Kidney (tissue), 14 donors: Measurements from ENCODE around the gene MAD1L1. TPM values are rescaled to one million over a fixed set of nuclear protein-coding genes. Genes with fewer than 3 reads are reported as not detected.

Source experiments
- DNase-seq, 5 donors: peaks; one replicate each; pipeline ENCODE4 v3.0.0-alpha.2; 2013 to 2020
- FAIRE-seq: peaks from 2 replicates; lab custom pipeline; 2012; peaks lifted over from hg19 to GRCh38; lab: Jason Lieb, UNC
- H3K27ac ChIP-seq, 2 donors: one replicate each; pipeline ENCODE4 v1.7.0; 2013; ENCODE audit warnings: low read depth in 2 of 2, low read length in 2 of 2, inconsistent platforms in 1 of 2
- H3K27me3 ChIP-seq: one replicate; pipeline ENCODE4 v1.7.1; 2013; ENCODE audit warnings: low read length, inconsistent platforms; ENCODE audit not compliant: control insufficient read depth, insufficient read depth
- H3K36me3 ChIP-seq, 3 donors: one replicate each; pipeline versions ENCODE4 v1.7.0 to v1.7.1; 2013; ENCODE audit warnings: low read length in 3 of 3, control low read depth in 1 of 3, inconsistent platforms in 1 of 3; ENCODE audit not compliant: insufficient read depth in 3 of 3, control insufficient read depth in 2 of 3
- H3K4me1 ChIP-seq, 3 donors: one replicate each; pipeline versions ENCODE4 v1.7.0 to v1.7.1; 2013; ENCODE audit warnings: low read length in 3 of 3, inconsistent platforms in 1 of 3, low read depth in 1 of 3; ENCODE audit not compliant: control insufficient read depth in 2 of 3, insufficient read depth in 2 of 3
- H3K4me3 ChIP-seq, 3 donors: one replicate each; pipeline versions ENCODE4 v1.7.0 to v1.8.1; 2013; ENCODE audit warnings: low read length in 3 of 3, control low read depth in 1 of 3, inconsistent platforms in 1 of 3
- H3K9ac ChIP-seq, 3 donors: one replicate each; pipeline versions ENCODE4 v1.7.0 to v1.7.1; 2013; ENCODE audit warnings: low read length in 3 of 3, control low read depth in 1 of 3, inconsistent platforms in 1 of 3
- H3K9me3 ChIP-seq, 3 donors: one replicate each; pipeline versions ENCODE4 v1.7.0 to v1.7.1; 2013; ENCODE audit warnings: low read length in 3 of 3, control low read depth in 1 of 3, inconsistent platforms in 1 of 3; ENCODE audit not compliant: control insufficient read depth in 2 of 3, insufficient read depth in 1 of 3
- intact Hi-C: fragments of 100-400 bp; cut with DNase I; formaldehyde crosslinking; loops from one replicate; pipeline ENCODE4 v1.11.1; 2022
- polyA plus RNA-seq: library from polyadenylated mRNA; stranded (reverse); fragments of 350-450 nt; fragmentation: Illumina TruSeq; extraction: RNeasy Lipid Tissue Mini Kit (QIAGEN cat#74804); gene quantifications from one replicate; pipeline ENCODE4 v1.2.3, GENCODE V29; 2014; ENCODE audit warnings: low read depth, low replicate concordance; ENCODE audit not compliant: insufficient read depth
- total RNA-seq: library from RNA; stranded (reverse); fragmentation: NEBNext Ultra II Directional; extraction: Animal tissue kit (Norgen Biotek cat#: 25700); gene quantifications from one replicate; pipeline ENCODE4 v1.2.1, GENCODE V29; 2021
- TF ChIP-seq, protein P1 (sequence below): IDR thresholded peaks from 3 replicates; pipeline ENCODE4 v1.5.1; 2012; ENCODE audit warnings: mild to moderate bottlenecking, moderate library complexity, borderline replicate concordance; ENCODE audit not compliant: insufficient read depth; ENCODE audit errors: extremely low read depth
- donor health status: control.
- donor health status: control.
- donor health status: control.
- donor health status: control.
- donor health status: control.
- donor health status: DM: yes; HTN: yes; CAD: no.
- donor health status: Normal renal cell carcinoma (clear cell type).

MAD1L1 gene
- total and polyA plus RNA-seq, 2 donors from 2014 or later, result 33.2 to 45.2 TPM

DNA sequence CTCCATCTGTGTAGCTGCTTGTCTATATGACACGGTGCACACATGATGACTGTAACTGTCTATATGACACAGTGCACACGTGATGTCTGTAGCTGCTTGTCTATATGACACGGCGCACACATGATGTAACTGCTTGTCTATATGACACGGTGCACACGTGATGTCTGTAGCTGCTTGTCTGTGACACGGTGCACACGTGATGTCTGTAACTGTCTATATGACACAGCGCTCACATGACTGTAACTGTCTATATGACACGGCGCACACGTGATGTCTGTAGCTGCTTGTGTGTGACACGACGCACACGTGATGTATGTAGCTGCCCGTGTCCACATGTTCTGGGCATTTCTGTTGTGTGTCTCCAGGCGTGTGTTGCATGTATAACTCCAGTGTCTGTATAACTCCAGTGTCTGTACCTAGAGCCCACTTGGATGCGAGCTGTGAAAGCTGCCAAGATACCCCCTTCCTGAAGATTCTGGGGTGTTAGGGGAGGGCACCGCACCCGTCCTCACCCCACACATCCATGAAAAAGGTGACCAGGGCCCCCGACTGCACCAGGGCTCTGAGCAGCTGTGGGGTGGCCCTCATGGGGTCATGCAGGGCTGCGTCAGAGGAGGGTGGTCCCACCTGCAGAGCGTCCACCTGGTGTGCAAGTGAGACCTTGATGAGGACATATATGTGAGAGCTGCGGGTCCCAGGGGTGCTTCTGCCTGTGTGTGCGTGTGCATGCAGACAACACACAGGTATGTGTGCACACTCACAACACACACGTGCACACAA lies 424.7 kb downstream of the MAD1L1 start:
- no peaks in the 10 kb centered on the region for H3K4me1 ChIP-seq
- no peaks in the 10 kb centered on the region for H3K9me3 ChIP-seq
- peak in 1 of 5 donors; percentile 38 for DNase-seq
- TF ChIP-seq, protein P1, sequence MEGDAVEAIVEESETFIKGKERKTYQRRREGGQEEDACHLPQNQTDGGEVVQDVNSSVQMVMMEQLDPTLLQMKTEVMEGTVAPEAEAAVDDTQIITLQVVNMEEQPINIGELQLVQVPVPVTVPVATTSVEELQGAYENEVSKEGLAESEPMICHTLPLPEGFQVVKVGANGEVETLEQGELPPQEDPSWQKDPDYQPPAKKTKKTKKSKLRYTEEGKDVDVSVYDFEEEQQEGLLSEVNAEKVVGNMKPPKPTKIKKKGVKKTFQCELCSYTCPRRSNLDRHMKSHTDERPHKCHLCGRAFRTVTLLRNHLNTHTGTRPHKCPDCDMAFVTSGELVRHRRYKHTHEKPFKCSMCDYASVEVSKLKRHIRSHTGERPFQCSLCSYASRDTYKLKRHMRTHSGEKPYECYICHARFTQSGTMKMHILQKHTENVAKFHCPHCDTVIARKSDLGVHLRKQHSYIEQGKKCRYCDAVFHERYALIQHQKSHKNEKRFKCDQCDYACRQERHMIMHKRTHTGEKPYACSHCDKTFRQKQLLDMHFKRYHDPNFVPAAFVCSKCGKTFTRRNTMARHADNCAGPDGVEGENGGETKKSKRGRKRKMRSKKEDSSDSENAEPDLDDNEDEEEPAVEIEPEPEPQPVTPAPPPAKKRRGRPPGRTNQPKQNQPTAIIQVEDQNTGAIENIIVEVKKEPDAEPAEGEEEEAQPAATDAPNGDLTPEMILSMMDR, result no peak
- no peaks in the 10 kb centered on the region for H3K36me3 ChIP-seq
- FAIRE-seq, result no peak
- no peak overlapping the region for H3K4me3 ChIP-seq
- H3K27me3 ChIP-seq, result no peaks in the 10 kb centered on the region
- H3K9ac ChIP-seq, result no peak overlapping the region
- H3K27ac ChIP-seq, result no peak overlapping the region
- intact Hi-C loops, result no loop called here

DNA sequence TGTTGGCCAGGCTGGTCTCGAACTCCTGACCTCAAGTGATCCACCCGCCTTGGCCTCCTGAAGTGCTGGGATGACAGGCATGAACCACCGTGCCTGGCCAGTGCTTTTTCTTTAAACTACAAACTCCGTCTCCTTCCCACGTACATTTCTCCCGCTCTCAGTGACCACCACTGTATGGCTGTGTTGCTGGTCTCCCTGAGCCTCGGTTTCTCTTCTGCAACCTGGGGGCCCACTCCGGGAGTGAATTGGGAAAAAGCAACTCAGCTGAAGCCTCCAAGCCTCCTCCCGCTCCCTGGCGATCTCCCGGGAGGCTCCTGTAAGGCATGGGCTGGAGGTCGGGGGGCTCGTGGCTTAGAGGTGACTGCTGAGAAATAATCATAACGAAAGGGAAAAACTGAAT lies 426.4 kb downstream of the MAD1L1 start:
- FAIRE-seq, result no peak
- Histone ChIP-seq H3K9ac (no peak overlapping the region), H3K4me3 (no peak overlapping the region), H3K4me1 (no peaks in the 10 kb centered on the region), H3K36me3 (no peaks in the 10 kb centered on the region), H3K9me3 (peaks cover 0 to 1% (median 0%) of the 10 kb centered on the region in 3 donors), H3K27me3 (no peaks in the 10 kb centered on the region), H3K27ac (no peak overlapping the region)
- intact Hi-C loops, result no loop called here
- peak in 1 of 5 donors; percentile 36 for DNase-seq
- TF ChIP-seq, protein P1, result no peak

DNA sequence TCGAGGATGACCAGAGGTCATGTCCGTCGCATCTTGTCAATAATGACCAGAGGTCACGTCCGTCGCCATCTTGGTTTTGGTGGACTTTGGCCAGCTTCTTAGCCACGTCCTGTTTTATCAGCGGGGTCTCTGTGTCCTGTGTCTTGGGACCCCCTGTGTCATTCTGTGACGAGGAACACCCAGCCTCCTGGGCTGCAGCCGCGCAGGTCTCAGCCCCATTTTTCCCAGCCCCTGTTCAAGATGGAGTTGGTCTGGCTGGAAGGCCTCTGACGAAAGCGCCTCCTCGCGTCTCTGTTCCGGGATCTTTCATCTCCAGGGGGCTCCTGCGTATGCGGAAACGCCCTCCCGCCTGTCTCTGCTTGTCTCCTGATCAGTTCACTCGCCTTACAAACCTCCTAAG lies 428.4 kb downstream of the MAD1L1 start:
- TF ChIP-seq, protein P1, result no peak
- Histone ChIP-seq H3K9ac (no peak overlapping the region), H3K4me3 (no peak overlapping the region), H3K27me3 (no peaks in the 10 kb centered on the region), H3K36me3 (no peaks in the 10 kb centered on the region), H3K4me1 (no peaks in the 10 kb centered on the region), H3K27ac (no peak overlapping the region), H3K9me3 (peaks cover 0 to 2% (median 0%) of the 10 kb centered on the region in 3 donors)
- FAIRE-seq, result no peak
- intact Hi-C loops, result no loop called here
- DNase-seq, result peak in 1 of 5 donors; percentile 36
